ENCODE results near the gene NR3C2. TPM values are rescaled to one million over a fixed set of nuclear protein-coding genes. Genes with fewer than 3 reads are reported as not detected.

Gene NR3C2
- total and polyA plus RNA-seq, 4 donors = 2.0 to 11.5 (median 3.2) TPM

DNA sequence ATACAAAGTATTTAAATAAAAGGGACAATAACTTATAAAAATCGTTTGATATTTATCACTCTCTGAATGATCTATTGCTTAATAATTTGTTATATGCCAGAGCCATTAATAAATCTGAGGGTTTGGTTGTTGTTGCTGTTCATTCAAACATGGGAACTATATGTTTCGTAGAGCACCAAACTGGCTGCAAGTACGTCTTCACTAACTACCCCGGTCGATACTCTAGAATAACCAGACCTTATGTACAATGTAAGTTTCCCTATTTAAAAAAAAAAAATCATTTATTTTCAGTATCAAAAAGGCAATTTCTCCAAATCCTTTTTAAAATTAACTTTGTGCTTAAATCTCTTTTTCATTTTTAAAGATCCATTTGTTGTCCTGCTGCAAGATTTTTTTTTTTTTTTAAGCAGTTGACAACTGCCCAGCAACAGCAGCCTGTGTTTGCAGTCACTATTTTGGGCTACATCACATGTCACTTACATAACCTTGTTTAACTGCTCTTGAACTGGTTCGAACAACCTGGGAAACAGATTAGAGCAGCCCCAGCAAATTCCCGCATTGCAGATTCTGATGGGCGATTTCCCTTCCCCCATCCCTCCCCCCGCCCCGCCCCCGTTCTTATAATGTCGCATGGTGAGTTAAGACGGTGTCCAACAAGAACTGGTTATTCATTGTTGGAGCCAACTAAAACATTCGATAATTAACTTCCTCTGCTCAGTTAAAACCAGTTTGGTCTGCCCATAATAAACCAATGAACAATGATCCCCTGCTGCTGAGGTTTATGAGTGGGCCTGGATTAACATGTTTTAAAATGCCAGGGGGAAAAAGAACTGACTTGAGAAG, 238.9 kb downstream of the NR3C2 start (continued):
- TF ChIP-seq REST (IDR thresholded peaks at IDR 0.05) (peak; percentile 20), EGR1 (IDR thresholded peaks at IDR 0.05; ENCODE audit: low read depth in 2 of 2) (no peak), FOXA2 (IDR thresholded peaks at IDR 0.05) (peak; percentile 17), FOXA1 (IDR thresholded peaks at IDR 0.05) (no peak), SP1 (IDR thresholded peaks at IDR 0.05) (no peak), YY1 (IDR thresholded peaks at IDR 0.05) (peak; percentile 15), HNF4A (conservative IDR thresholded peaks at IDR 0.05) (peak in 1 of 2 donors; percentile 22), RXRA (IDR thresholded peaks at IDR 0.05) (peak; percentile 38 to 41)

- TF ChIP-seq TAF1 (conservative IDR thresholded peaks at IDR 0.05) = no peak
- TF ChIP-seq HNF4A (conservative IDR thresholded peaks at IDR 0.05) = no peak
- TF ChIP-seq CTCF (IDR thresholded peaks at IDR 0.05; ENCODE audit: low read depth, low read length, missing input control) = no peak
- no peak for TF ChIP-seq REST (IDR thresholded peaks at IDR 0.05)
- TF ChIP-seq FOXA1 (IDR thresholded peaks at IDR 0.05) = no peak
- no peak for TF ChIP-seq YY1 (IDR thresholded peaks at IDR 0.05)
- TF ChIP-seq NR2F2 (IDR thresholded peaks at IDR 0.05) = no peak
- TF ChIP-seq, protein P1, sequence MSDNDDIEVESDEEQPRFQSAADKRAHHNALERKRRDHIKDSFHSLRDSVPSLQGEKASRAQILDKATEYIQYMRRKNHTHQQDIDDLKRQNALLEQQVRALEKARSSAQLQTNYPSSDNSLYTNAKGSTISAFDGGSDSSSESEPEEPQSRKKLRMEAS (IDR thresholded peaks at IDR 0.05) = no peak
- TF ChIP-seq, protein P2, sequence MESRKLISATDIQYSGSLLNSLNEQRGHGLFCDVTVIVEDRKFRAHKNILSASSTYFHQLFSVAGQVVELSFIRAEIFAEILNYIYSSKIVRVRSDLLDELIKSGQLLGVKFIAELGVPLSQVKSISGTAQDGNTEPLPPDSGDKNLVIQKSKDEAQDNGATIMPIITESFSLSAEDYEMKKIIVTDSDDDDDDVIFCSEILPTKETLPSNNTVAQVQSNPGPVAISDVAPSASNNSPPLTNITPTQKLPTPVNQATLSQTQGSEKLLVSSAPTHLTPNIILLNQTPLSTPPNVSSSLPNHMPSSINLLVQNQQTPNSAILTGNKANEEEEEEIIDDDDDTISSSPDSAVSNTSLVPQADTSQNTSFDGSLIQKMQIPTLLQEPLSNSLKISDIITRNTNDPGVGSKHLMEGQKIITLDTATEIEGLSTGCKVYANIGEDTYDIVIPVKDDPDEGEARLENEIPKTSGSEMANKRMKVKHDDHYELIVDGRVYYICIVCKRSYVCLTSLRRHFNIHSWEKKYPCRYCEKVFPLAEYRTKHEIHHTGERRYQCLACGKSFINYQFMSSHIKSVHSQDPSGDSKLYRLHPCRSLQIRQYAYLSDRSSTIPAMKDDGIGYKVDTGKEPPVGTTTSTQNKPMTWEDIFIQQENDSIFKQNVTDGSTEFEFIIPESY (IDR thresholded peaks at IDR 0.05) = no peak
- no peak for TF ChIP-seq RAD21 (IDR thresholded peaks at IDR 0.05)
- no peak for TF ChIP-seq ATF3 (IDR thresholded peaks at IDR 0.05)
- no peak for TF ChIP-seq SP1 (IDR thresholded peaks at IDR 0.05)
- no peak for TF ChIP-seq HNF4G (IDR thresholded peaks at IDR 0.05)
- no peak for TF ChIP-seq JUND (IDR thresholded peaks at IDR 0.05)
- TF ChIP-seq EGR1 (IDR thresholded peaks at IDR 0.05; ENCODE audit: low read depth in 2 of 2) = no peak
- TF ChIP-seq FOXA2 (IDR thresholded peaks at IDR 0.05) = no peak
- no peaks in the 10 kb centered on the region for H3K27me3 ChIP-seq (ENCODE audit: control insufficient read depth in 4 of 4, insufficient read depth in 4 of 4, low read length in 3 of 4)
- no peaks in the 10 kb centered on the region for H3K36me3 ChIP-seq (ENCODE audit: control insufficient read depth in 4 of 4, insufficient read depth in 3 of 4, low read depth in 1 of 4, low read length in 3 of 4)
- 95% methylated on average over 3 of the region's 3 CpGs for whole genome bisulfite sequencing
- H3K27ac ChIP-seq (ENCODE audit: low read depth in 1 of 2, low read length in 2 of 2) = no peak overlapping the region
- H3K9ac ChIP-seq (ENCODE audit: low read depth in 1 of 2, low read length in 2 of 2) = no peak overlapping the region
- DNase-seq (ENCODE audit: low spot score) = no peak
- no peak overlapping the region for H3K4me3 ChIP-seq (ENCODE audit: low read depth in 1 of 3, low read length in 3 of 3)
- no peaks in the 10 kb centered on the region for H3K9me3 ChIP-seq (ENCODE audit: control insufficient read depth in 4 of 4, low read length in 3 of 4)
- peaks cover 0 to 24% (median 8%) of the 10 kb centered on the region in 4 donors for H3K4me1 ChIP-seq (ENCODE audit: control insufficient read depth in 4 of 4, insufficient read depth in 4 of 4, low read length in 3 of 4)
These were observed 241.3 kb downstream of the NR3C2 start for GRCh38 chr4:148200960-148201359.
